Stimulated activated naive CD8-positive, alpha-beta T cell treated with anti-CD3 and anti-CD28 coated beads, Interleukin-15, amount 100 ng/mL, for 72 hours (primary cell): Measurements from ENCODE around the gene SLIT2.

Experiments used
- ATAC-seq: fragments of 150-1000 bp; cut with Tn5 transposase; 2 replicates; pipeline ENCODE4 v1.10.0; 2021; ENCODE audit warnings: mild to moderate bottlenecking, moderate library complexity
- DNase-seq, 2 donors: peaks; one replicate each; pipeline ENCODE4 v3.0.0; 2021 to 2022
- H3K27ac Mint-ChIP-seq, 2 donors: one replicate each; pipeline ENCODE4 v1.8.0; 2022; ENCODE audit warnings: mild to moderate bottlenecking in 2 of 2, mixed read lengths in 2 of 2, moderate library complexity in 2 of 2
- H3K27me3 Mint-ChIP-seq: one replicate; pipeline ENCODE4 v1.8.0; 2022; ENCODE audit warnings: mixed read lengths
- H3K4me1 Mint-ChIP-seq: one replicate; pipeline ENCODE4 v1.8.0; 2022; ENCODE audit warnings: mild to moderate bottlenecking, mixed read lengths
- H3K4me3 Mint-ChIP-seq, 2 donors: one replicate each; pipeline ENCODE4 v1.8.0; 2022; ENCODE audit warnings: mild to moderate bottlenecking in 2 of 2, mixed read lengths in 2 of 2, moderate library complexity in 1 of 2
- H3K9me3 Mint-ChIP-seq, 2 donors: one replicate each; pipeline ENCODE4 v1.8.0; 2022; ENCODE audit warnings: mixed read lengths in 2 of 2

The SLIT2 gene

DNA sequence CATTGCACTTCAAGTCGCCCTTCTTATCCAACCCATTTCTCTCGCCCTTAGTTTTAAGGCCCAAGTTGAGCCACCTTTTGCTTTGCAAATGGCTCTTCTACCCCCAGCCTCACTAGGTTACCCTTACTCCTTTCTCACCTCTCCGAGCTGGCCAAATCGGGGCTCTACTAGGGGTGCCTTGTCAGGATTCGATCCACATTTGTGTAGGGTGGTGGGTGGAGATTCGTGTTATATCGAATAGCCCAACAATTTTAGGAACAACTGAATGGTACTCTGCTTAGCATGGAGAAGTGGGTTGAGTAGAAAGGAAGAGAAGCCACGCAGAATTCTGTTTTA is 3.5 kb downstream of the SLIT2 start:
- Mint-ChIP-seq H3K9me3 (peaks cover 0 to 12% of the 10 kb centered on the region in 2 donors), H3K27ac (no peak overlapping the region), H3K4me3 (no peak overlapping the region), H3K27me3 (peaks cover 53% of the 10 kb centered on the region), H3K4me1 (peaks cover 13% of the 10 kb centered on the region)
- no peak for ATAC-seq
- DNase-seq, result no peak

GRCh38 chr4:20255823-20256222 is 4.1 kb downstream of the SLIT2 start:
- Mint-ChIP-seq H3K9me3 (peaks cover 0 to 12% of the 10 kb centered on the region in 2 donors), H3K27ac (no peak overlapping the region), H3K4me1 (peaks cover 13% of the 10 kb centered on the region), H3K27me3 (peaks cover 47% of the 10 kb centered on the region), H3K4me3 (no peak overlapping the region)
- ATAC-seq, result no peak
- no peak for DNase-seq

GRCh38 chr4:20256381-20256881 is 4.7 kb downstream of the SLIT2 start:
- peaks cover 41% of the 10 kb centered on the region for H3K27me3 Mint-ChIP-seq

DNA sequence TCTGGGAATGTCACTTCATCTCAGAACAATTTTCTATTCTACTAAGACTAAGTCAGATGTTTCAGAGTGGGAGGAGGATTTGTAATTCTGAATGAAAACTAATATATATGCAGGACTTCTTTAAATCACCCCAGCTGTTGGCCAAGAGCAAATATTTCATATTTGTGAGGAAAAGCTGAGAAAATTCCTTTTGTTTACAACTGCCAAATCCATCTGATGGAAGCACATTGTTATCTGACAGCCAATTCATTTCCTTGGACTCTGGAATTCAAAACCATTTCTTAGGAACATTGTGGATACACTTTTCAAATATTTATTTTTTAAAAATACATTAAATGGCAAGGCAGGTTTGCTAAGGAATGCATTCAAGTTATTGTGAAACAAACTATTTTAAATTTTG is 8.0 kb downstream of the SLIT2 start:
- H3K9me3 Mint-ChIP-seq, result peaks cover 0 to 8% of the 10 kb centered on the region in 2 donors
- no peak overlapping the region for H3K27ac Mint-ChIP-seq
- peaks cover 11% of the 10 kb centered on the region for H3K27me3 Mint-ChIP-seq
- DNase-seq (no peak), ATAC-seq (no peak)
- no peak overlapping the region for H3K4me3 Mint-ChIP-seq
- H3K4me1 Mint-ChIP-seq, result no peaks in the 10 kb centered on the region

More at GRCh38 chr4:20256381-20256881, 4.7 kb downstream of the SLIT2 start:
- Mint-ChIP-seq H3K9me3 (peaks cover 0 to 12% of the 10 kb centered on the region in 2 donors), H3K4me1 (peaks cover 13% of the 10 kb centered on the region), H3K4me3 (no peak overlapping the region), H3K27ac (no peak overlapping the region)
- DNase-seq (no peak), ATAC-seq (no peak)

- ATAC-seq (no peak), DNase-seq (no peak)
- Mint-ChIP-seq H3K4me1 (no peaks in the 10 kb centered on the region), H3K9me3 (no peaks in the 10 kb centered on the region), H3K27me3 (no peaks in the 10 kb centered on the region), H3K27ac (no peak overlapping the region), H3K4me3 (no peak overlapping the region)
Observed at GRCh38 chr4:20260821-20261220, 9.1 kb downstream of the SLIT2 start.

DNA sequence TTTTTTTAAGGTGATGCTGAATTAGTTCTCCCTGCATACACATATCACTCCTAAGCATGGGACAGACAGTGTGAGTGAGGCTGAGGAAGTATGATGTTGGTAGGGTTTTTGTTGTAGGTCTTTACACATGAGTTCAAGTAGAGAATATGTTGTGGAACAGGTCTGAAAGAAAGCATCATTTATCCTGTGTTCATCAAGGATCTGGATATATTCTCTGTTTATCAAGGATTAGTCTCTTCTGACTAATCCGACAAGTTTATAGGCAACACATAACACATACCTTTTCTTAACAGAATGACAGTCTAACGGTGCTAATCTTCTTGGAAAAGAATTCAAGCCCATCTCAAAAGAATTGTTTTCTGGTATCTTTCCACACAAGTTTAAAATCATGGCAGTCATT is 10.5 kb downstream of the SLIT2 start:
- DNase-seq (no peak), ATAC-seq (no peak)
- Mint-ChIP-seq H3K27me3 (no peaks in the 10 kb centered on the region), H3K4me1 (no peaks in the 10 kb centered on the region), H3K4me3 (no peak overlapping the region), H3K27ac (no peak overlapping the region), H3K9me3 (no peaks in the 10 kb centered on the region)

DNA sequence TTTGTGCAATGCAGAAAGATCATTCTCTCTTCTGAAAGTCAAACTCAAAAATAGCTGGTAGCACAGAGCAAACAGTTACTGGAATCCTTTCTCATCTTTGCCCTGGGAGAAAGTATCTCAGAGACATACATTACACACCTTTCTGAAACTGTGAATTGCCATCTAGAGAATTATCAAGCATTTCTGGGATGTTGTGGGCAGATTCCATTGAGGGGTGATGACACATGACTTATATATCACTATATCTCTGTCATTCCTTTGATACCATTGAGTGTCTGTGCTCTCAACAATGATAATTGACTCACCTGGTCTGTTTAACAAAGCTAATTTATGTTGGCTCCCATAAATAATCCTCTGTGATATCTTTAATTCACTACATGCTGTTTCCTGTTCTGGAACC is 13.0 kb downstream of the SLIT2 start:
- DNase-seq, result no peak

GRCh38 chr4:20265726-20266125 is 14.0 kb downstream of the SLIT2 start:
- no peak overlapping the region for H3K4me3 Mint-ChIP-seq
- H3K27ac Mint-ChIP-seq, result no peak overlapping the region
- no peaks in the 10 kb centered on the region for H3K27me3 Mint-ChIP-seq
- DNase-seq, result no peak
- ATAC-seq, result no peak
- H3K4me1 Mint-ChIP-seq, result no peaks in the 10 kb centered on the region
- H3K9me3 Mint-ChIP-seq, result no peaks in the 10 kb centered on the region

More for the DNA sequence above, 13.0 kb downstream of the SLIT2 start:
- Mint-ChIP-seq H3K27ac (no peak overlapping the region), H3K4me3 (no peak overlapping the region), H3K9me3 (no peaks in the 10 kb centered on the region), H3K4me1 (no peaks in the 10 kb centered on the region), H3K27me3 (no peaks in the 10 kb centered on the region)
- ATAC-seq, result no peak

- H3K27me3 Mint-ChIP-seq, result no peaks in the 10 kb centered on the region
- no peak for DNase-seq
- ATAC-seq, result no peak
- no peaks in the 10 kb centered on the region for H3K4me1 Mint-ChIP-seq
- no peak overlapping the region for H3K4me3 Mint-ChIP-seq
- no peaks in the 10 kb centered on the region for H3K9me3 Mint-ChIP-seq
- no peak overlapping the region for H3K27ac Mint-ChIP-seq
Observed at GRCh38 chr4:20266215-20267082, 14.7 kb downstream of the SLIT2 start.

GRCh38 chr4:20268028-20268427 is 16.3 kb downstream of the SLIT2 start:
- H3K27ac Mint-ChIP-seq, result no peak overlapping the region
- no peak overlapping the region for H3K4me3 Mint-ChIP-seq
- ATAC-seq (no peak), DNase-seq (no peak)
- H3K4me1 Mint-ChIP-seq, result no peaks in the 10 kb centered on the region
- H3K27me3 Mint-ChIP-seq, result no peaks in the 10 kb centered on the region
- H3K9me3 Mint-ChIP-seq, result no peaks in the 10 kb centered on the region

GRCh38 chr4:20269320-20269719 is 17.6 kb downstream of the SLIT2 start:
- DNase-seq (no peak), ATAC-seq (no peak)
- no peaks in the 10 kb centered on the region for H3K27me3 Mint-ChIP-seq
- H3K4me3 Mint-ChIP-seq, result no peak overlapping the region
- no peaks in the 10 kb centered on the region for H3K9me3 Mint-ChIP-seq
- H3K27ac Mint-ChIP-seq, result no peak overlapping the region
- H3K4me1 Mint-ChIP-seq, result no peaks in the 10 kb centered on the region

DNA sequence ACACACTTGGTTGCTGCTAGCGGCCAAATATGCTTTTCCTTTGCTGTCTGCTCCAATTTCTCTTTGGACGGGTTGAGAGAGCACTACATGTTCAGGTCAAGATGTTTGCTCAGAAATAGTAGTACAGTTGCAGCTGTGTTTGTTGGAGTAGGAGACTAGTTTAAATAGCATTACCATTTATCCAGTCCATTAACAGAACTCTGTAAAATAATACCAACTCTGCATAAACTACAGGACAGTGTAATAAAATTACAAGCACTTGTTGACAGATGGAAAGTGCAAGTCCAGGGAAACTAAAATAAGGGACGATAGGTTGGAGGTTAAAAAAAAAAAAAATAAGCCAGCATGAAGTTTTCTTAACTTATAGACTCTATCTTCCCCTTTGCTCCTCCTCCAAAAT is 20.2 kb downstream of the SLIT2 start:
- Mint-ChIP-seq H3K4me3 (no peak overlapping the region), H3K27ac (no peak overlapping the region), H3K4me1 (no peaks in the 10 kb centered on the region), H3K27me3 (no peaks in the 10 kb centered on the region), H3K9me3 (no peaks in the 10 kb centered on the region)
- no peak for DNase-seq
- ATAC-seq, result no peak

- ATAC-seq (no peak), DNase-seq (no peak)
- H3K4me3 Mint-ChIP-seq, result no peak overlapping the region
- H3K9me3 Mint-ChIP-seq, result no peaks in the 10 kb centered on the region
- no peaks in the 10 kb centered on the region for H3K27me3 Mint-ChIP-seq
- H3K27ac Mint-ChIP-seq, result no peak overlapping the region
- H3K4me1 Mint-ChIP-seq, result no peaks in the 10 kb centered on the region
Observed at GRCh38 chr4:20272411-20272872, 20.7 kb downstream of the SLIT2 start.

DNA sequence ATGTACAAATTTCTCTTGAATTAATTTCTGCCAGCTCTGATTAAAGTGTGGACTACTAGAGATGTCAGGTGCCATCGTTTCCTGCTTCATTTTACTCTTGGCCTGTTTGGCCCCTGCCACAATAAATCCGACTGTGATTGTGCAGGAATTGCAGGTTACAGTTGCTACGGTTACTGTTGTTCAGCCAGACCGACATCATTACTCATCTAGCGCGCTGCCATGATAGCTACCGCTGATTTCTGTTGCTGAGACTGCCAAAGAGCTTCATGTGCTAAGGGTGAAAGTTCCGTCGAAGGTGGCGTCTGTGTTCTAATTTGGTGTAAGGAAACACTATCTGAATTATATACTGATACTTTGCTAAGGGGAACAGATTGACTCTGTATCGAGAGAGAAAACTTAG is 22.1 kb downstream of the SLIT2 start:
- ATAC-seq (no peak), DNase-seq (no peak)
- Mint-ChIP-seq H3K4me3 (no peak overlapping the region), H3K27ac (no peak overlapping the region), H3K4me1 (no peaks in the 10 kb centered on the region), H3K9me3 (no peaks in the 10 kb centered on the region), H3K27me3 (no peaks in the 10 kb centered on the region)

DNA sequence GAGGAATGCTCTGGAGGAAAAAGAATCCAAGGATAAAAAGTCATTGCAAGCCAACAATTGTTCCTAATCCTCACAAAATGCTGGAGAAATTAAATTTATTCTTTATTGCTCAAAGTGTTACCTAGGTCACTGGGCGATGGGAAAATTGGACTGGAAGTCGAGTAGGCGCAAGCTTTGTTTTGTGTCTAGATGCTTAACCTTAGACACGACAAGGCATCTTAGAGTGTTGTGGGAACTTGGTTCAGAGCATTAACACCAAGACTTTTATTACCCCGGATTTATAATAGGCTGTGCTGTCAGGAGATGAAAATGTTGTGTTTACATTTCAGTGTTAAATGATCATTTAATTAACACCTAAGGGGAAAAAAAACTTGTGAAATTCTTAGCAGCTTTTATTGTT is 25.1 kb downstream of the SLIT2 start:
- ATAC-seq, result no peak
- Mint-ChIP-seq H3K4me3 (no peak overlapping the region), H3K27ac (no peak overlapping the region), H3K9me3 (no peaks in the 10 kb centered on the region), H3K27me3 (no peaks in the 10 kb centered on the region), H3K4me1 (no peaks in the 10 kb centered on the region)
- DNase-seq, result no peak

DNA sequence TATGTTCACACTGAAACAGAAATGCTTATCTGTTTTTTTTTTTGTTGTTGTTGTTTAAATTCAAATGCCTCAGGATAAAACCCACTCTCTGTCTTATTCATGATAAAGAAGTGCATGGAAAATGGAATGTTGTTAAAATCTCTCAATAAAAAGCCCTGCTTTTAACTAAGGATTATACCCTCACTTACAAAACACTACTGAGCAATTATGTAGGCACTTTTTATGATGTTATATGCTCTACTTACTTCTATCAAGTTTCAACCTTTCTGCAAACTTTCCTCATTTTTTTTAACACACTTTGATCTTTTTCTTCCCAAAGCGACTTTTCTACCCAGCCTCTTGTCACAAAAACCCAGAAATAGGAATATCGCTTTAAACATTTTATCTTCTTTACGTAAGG is 26.5 kb downstream of the SLIT2 start:
- Mint-ChIP-seq H3K4me1 (no peaks in the 10 kb centered on the region), H3K27ac (no peak overlapping the region), H3K27me3 (no peaks in the 10 kb centered on the region), H3K9me3 (no peaks in the 10 kb centered on the region), H3K4me3 (no peak overlapping the region)
- no peak for DNase-seq
- ATAC-seq, result no peak

- Mint-ChIP-seq H3K4me1 (no peaks in the 10 kb centered on the region), H3K9me3 (no peaks in the 10 kb centered on the region), H3K4me3 (no peak overlapping the region), H3K27ac (no peak overlapping the region), H3K27me3 (no peaks in the 10 kb centered on the region)
- DNase-seq (no peak), ATAC-seq (no peak)
Observed at GRCh38 chr4:20279381-20279780, 27.7 kb downstream of the SLIT2 start.
